GM18505 (cell line): ENCODE data around the gene UBN2.
"Not testable (repeated sequence)": the region's sequence is repeated elsewhere in the genome, so short reads cannot be mapped to it uniquely, and the experiment has no call there.

Experiments
- ATAC-seq: cut with Tn5 transposase; IDR thresholded peaks from one replicate; pipeline ENCODE4 v1.9.1; 2021; ENCODE audit not compliant: unreplicated experiment
- POLR2A ChIP-seq: IDR thresholded peaks from 4 replicates; pipeline ENCODE4 v1.6.1; 2011; ENCODE audit warnings: borderline replicate concordance; ENCODE audit not compliant: insufficient read depth, insufficient read length; ENCODE audit errors: extremely low read depth

Gene UBN2

GRCh38 chr7:139224219-139224618, 6.8 kb upstream of the UBN2 start:
- ATAC-seq: no peak
- TF ChIP-seq POLR2A: no peak

- not testable (repeated sequence) for ATAC-seq
Measured at GRCh38 chr7:139224836-139225235, 6.2 kb upstream of the UBN2 start.

GRCh38 chr7:139225286-139226157, 5.5 kb upstream of the UBN2 start:
- not testable (repeated sequence) for ATAC-seq

GRCh38 chr7:139226158-139226515, 4.9 kb upstream of the UBN2 start:
- ATAC-seq: not testable (repeated sequence)

- not testable (repeated sequence) for ATAC-seq
Measured at GRCh38 chr7:139226988-139227488, 4.0 kb upstream of the UBN2 start.

- no peak for ATAC-seq
- no peak for TF ChIP-seq POLR2A
Measured at GRCh38 chr7:139230023-139230422, 1.0 kb upstream of the UBN2 start.

GRCh38 chr7:139230484-139230773, 608 bp upstream of the UBN2 start:
- ATAC-seq: no peak
- no peak for TF ChIP-seq POLR2A

GRCh38 chr7:139231513-139232376, 708 bp downstream of the UBN2 start:
- peak; percentile 32 for ATAC-seq
- TF ChIP-seq POLR2A: no peak

GRCh38 chr7:139232377-139232717, 1.3 kb downstream of the UBN2 start:
- no peak for TF ChIP-seq POLR2A
- no peak for ATAC-seq

- no peak for ATAC-seq
- TF ChIP-seq POLR2A: no peak
Measured at GRCh38 chr7:139232904-139233303, 1.9 kb downstream of the UBN2 start.

- no peak for ATAC-seq
- no peak for TF ChIP-seq POLR2A
Measured at GRCh38 chr7:139241258-139241657, 10.2 kb downstream of the UBN2 start.

- no peak for TF ChIP-seq POLR2A
- ATAC-seq: no peak
Measured at GRCh38 chr7:139242741-139243281, 11.8 kb downstream of the UBN2 start.

GRCh38 chr7:139245401-139245800, 14.4 kb downstream of the UBN2 start:
- ATAC-seq: no peak
- no peak for TF ChIP-seq POLR2A

GRCh38 chr7:139246494-139246893, 15.5 kb downstream of the UBN2 start:
- TF ChIP-seq POLR2A: no peak
- no peak for ATAC-seq
